Stromal cell of bone marrow (primary cell): ENCODE data around the gene GTF2B.
"Not testable (repeated sequence)": the region's sequence is repeated elsewhere in the genome, so short reads cannot be mapped to it uniquely, and the experiment has no call there.

ENCODE experiments used
- DNase-seq: peaks from one replicate; pipeline ENCODE4 v3.0.0-alpha.2; 2012; ENCODE audit warnings: low read depth

Gene GTF2B, protein sequence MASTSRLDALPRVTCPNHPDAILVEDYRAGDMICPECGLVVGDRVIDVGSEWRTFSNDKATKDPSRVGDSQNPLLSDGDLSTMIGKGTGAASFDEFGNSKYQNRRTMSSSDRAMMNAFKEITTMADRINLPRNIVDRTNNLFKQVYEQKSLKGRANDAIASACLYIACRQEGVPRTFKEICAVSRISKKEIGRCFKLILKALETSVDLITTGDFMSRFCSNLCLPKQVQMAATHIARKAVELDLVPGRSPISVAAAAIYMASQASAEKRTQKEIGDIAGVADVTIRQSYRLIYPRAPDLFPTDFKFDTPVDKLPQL

DNA sequence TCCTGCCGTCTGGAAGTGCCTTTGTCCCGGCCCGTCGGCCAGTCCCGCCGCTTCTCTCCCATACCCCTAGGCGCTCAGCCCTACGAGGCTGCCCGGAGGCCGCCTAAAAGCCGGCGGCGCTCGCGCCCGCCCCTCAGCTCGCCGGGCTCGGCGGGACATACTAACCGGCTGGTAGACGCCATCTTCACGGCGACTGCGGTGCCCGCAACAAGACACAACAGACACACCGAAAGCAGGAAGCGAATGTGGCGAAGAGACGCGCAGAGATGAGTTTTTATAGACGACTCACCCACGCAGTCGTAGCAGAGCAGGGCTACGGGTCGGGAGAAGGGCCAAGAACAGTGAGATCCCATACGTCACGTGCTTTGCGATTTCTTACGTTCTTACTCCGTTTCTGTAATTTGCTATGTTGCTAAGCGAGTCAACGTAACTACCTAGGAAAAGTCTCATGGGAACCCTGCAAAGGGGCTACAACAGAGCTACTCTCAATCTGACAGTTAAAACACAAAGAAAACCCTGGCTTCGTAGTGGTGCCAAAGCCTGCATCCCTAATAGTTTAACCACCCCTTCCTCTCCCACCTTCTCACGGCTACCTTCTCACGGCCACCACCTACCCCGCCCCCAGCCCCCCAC lies at the start of gene GTF2B:
Gene GTF2B (minus strand): TSS at position 250 of the 633 bp plus-strand sequence. CDS start 68 bp downstream, at position 182.
- peak; percentile 92 for DNase-seq

DNA sequence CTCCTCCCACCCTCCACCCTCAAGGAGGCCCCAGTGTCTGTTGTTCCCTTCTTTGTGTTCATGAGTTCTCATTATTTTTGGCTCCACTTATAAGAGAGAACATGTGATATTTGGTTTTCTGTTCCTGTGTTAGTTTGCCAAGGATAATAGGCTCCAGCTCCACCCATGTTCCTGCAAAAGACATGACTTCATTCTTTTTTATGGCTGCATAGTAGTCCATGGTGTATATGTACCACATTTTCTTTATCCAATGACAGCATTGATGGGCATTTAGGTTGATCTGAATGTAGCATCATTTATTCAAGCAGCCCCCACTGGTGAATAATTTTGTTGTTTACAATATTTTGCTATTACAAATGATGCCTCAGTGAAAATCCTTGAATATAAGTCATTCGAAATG lies 47.2 kb upstream of the GTF2B start:
- DNase-seq = not testable (repeated sequence)

DNA sequence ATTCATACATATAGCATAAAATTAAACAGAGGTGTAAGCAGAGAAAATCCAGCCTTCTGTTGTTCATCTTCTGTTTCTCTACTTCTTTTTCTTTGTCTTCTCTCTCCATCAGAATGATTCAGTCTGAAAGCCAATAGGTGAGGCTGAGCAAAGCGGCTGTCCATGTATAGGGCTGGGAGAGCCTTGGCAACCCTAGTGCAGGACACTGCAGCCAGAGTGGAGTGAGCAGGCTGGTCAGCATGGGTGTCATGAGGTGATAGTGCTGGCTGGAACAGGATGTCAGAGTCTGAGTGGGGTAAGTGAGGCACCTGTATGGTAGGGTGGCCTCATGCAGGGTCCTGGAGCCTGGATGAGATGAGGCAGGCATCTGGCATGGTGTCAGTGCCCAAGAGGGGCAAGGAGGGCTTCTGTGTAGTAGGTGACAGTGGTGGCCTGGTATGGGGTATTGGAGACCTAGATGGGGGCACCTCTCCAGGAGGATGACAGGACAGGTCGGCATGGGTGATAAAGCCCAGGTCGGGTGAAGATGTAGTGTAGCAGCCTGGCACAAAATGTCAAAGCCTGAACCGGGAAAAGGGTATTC lies 45.5 kb upstream of the GTF2B start:
- DNase-seq = no peak

DNA sequence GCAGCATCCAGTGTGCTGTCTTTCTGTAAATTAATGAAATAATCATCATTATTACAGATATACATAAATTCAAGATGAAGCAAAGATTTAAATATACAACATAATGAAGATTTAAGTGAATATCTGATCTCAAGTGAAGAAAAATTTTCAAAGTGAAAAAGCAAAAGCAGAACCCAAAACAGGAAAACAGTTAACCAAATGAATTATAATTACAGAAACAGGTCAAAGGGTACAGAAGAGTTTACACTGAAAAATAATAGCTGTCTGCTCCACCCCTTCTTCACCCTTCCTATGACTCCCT lies 44.8 kb upstream of the GTF2B start:
- no peak for DNase-seq

DNA sequence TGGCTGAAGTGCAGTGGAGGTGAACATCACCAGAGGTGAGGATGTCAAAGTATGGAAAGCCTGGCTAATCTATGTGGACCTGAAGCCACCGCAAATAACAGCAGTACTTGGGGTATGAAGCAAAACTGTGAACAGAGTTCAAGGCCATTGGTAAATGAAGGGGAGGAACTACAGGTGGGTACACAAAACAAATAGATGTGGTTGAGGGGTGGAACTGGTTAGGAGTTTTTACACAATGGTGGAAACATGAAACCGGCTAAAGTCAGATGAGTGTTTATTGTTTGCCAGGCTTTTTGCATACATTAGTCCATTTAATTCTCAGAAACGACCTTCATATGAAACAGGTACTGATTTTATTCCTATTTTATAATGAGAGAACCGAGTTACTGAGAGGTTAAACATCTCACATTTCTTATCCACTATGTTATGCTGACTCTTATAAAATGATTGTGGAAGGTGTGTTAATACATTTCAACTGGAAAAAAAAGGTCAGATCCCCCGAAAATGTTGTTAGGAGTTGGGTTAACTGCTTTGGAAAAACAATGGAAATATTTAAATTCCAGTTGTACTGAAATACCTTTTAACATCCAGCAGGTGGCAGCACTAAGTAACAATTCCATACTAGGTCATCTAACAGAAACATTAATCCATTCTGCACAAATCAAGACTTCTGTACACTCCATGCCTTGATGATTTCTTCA lies 44.3 kb upstream of the GTF2B start:
- peak; percentile 22 for DNase-seq

DNA sequence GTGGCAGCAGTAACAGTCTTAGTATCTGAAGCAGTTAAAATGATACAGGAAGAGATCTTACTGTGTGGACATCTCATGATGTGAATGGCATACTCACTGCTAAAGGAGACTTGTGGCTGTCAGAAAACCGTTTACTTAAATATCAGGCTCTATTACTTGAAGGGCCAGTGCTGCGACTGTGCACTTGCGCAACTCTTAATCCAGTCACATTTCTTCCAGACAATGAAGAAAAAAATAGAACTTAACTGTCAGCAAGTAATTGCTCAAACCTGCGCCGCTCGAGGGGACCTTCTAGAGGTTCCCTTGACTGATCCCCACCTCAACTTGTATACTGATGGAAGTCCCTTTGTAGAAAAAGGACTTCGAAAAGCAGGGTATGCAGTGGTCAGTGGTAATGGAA lies 38.8 kb upstream of the GTF2B start:
- not testable (repeated sequence) for DNase-seq

DNA sequence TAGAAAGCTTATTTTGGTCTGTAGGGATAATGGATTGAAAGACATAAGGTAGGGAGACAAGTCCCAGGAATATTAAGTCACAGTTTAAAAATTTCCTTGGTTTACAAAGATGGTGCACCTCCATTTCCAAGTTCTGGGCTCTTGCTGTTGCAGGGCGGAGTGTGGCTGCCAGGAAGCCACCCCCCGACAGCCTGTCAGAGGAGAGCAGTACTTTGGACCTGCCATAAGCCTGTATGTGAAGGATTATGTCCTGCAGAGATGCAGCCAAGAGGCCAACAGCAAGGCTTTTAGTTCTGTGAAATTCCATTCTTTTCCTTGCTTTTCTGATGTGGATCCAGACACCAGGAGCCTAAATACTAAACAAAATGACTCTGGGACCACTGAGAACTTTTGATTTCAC lies 31.9 kb upstream of the GTF2B start:
- DNase-seq = no peak

DNA sequence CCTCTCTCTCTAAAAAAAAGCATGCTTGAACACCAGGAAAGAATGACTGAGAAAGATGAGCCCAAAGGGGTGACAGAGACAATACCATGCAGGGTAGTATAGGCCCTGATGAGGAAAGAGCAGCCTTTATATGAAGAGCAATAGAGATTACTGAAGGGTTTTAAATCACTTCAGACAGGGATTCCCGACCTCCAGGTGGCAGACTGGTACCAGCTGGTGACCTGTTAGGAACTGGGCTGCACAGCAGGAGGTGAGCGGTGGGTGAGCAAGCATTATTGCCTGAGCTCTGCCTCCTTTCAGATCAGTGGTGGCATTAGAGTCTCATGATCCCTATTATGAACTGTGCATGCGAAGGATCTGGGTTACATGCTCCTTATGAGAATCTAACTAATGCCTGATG lies 30.8 kb upstream of the GTF2B start:
- DNase-seq = no peak

DNA sequence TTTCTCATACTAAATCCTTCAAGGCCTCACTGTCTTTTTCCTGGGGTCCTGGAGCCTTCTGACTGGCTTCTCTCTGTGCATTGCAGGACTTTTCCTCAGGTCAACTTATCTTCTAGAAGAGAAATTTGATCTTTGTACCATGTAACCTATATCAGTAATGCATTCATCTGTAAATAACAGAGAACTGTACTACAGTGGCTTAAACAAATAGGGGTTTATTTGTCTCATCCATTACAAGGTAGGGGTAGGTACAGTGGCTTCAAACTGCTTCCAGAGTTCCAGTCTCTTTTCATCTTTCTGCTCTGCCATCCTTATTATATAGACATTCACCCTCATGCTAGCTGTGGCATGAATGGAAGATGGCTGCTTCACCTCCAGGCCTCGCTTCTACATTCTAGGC lies 29.5 kb upstream of the GTF2B start:
- DNase-seq = no peak

DNA sequence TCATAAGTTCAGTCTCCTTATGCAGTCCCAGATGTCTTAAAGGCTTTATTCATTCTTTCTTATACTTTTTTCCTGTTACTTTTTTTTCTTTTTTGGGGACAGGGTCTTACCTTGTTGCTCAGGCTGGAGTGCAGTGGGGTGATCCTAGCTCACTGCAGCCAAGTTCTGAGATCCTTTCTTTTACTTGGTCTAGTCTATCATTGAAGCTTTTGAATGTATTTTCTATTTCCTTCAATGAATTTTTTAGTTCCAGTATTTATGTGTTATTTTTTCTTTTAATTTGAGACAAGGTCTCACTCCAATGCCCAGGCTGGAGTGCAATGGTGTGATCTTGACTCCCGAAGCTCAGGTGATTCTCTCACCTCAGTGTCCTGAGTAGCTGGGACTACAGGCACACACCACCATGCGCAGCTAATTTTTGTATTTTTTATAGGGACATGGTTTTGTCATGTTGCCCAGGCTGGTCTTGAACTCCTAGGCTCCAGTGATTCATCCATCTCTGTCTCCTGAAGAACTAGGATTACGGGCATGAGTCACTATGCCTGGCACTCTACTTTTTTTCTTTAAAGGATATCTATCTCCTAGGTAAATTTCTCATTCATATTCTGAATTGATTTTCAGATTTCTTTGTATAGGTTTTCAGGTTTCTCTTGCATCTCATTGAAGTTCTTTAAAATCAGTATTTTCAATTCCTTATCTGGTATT lies 26.1 kb upstream of the GTF2B start:
- DNase-seq = no peak

DNA sequence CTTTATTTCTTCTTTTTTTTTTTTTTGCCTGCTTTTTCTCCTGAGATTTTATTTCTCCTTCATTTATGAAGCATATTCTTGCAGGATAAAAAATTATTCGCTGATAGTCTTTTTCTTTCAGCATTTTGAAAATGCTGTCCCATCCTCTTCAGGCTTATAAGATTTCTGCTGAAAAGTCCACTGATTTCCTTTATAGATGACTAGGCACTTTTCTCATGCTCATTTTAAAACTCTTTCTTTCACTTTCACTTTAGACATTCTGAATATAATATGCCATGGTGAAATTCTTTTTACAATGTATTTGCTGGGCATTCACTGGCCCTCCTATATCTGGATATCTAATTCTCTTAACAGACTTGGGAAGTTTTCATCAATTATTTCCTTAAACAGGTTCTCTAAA lies 25.5 kb upstream of the GTF2B start:
- no peak for DNase-seq

DNA sequence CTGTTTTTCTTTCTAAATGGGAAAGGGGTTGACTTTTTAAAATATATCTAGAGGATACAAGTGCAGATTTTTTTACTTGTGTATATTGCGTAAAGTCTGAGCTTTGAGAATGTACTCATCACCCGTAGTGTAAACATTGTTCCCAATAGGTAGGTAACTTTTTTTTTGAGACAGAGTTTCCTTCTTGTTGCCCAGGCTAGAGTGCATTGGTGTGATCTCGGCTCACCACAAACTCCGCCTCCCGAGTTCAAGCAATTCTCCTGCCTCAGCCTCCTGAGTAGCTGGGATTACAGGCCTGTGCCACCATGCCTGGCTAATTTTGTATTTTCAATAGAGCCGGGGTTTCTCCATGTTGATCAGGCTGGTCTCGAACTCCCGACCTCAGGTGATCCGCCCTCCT lies 20.4 kb upstream of the GTF2B start:
- not testable (repeated sequence) for DNase-seq

DNA sequence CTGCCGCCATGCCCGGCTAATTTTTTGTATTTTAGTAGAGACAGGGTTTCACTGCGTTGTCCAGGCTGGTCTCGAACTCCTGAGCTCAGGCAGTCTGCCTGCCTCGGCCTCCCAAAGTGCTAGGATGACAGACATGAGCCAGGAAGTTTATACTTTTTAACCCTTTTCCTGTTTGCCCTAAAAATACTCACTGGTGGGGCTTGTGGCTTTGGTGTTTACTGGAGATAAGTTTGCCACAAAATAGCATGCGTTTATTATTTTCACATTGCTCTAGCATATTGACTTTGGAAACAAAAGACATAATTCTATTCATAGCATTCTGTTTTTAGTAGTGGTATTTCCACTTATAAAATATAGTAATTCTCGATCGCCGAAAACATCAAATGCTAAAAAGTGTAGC lies 19.8 kb upstream of the GTF2B start:
- no peak for DNase-seq

DNA sequence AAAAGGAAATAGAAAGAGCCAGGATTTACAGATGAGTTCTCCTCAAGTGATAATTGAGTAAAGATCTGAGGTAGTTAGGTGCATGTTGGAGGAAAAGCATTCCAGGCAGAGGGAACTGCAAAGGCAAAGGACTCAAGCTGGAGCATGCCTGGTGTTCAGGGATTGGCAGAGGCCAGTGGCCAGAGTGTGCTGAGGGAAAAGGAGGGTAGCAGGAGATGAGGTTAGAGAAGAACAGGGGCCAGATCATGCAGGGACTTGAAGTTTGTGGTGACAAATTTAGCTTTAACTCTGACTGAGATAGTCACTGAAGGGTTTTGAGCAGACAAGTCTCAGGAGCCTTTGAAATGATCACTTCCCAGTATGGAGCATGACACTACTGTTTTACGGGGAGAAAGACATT lies 19.0 kb upstream of the GTF2B start:
- DNase-seq = no peak

DNA sequence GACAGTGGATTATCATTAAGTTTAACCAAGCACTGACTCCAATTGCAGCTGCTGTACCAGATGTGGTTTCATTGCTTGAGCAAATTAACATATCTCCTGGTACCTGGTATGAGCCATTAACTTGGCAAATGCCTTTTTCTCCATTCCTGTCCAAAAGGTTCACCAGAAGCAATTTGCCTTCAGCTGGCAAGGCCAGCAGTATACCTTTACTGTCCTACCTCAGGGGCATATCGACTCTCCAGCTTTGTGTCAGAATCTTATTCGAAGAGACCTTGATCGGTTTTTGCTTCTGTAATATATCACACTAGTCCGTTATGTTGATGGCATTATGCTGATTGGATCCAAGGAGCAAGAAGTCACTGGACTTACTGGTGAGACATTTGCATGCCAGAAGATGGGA lies 9.5 kb upstream of the GTF2B start:
- DNase-seq = no peak

DNA sequence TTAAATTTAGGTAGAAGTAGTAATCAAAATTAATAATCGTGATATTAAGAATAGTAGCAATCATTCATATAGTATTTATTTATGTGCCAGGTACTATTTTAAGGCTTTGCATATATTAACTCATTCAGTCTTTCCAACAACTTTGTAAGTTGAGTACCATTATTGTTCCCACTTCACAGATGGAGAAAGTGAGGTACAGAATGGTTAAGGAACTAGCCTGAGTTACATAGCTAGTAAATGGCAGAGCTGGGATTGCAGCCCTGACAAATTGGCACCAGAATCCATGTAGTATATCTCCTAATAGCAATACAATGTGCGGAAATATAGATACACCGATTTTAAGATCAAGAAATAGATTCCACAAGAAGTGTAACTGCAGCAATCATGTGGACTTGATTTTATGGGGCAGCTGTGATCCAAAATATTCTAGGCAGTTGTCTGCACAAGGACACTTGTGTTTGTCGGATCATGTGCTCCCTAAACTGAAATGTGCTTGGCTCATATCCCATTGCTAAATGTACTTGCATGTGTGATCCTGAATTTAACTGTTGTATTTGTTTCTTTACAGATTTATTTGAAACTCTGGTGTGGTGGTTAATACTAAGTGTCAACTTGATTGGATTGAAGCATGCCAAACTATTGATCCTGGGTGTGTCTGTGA lies 5.8 kb upstream of the GTF2B start:
- no peak for DNase-seq

DNA sequence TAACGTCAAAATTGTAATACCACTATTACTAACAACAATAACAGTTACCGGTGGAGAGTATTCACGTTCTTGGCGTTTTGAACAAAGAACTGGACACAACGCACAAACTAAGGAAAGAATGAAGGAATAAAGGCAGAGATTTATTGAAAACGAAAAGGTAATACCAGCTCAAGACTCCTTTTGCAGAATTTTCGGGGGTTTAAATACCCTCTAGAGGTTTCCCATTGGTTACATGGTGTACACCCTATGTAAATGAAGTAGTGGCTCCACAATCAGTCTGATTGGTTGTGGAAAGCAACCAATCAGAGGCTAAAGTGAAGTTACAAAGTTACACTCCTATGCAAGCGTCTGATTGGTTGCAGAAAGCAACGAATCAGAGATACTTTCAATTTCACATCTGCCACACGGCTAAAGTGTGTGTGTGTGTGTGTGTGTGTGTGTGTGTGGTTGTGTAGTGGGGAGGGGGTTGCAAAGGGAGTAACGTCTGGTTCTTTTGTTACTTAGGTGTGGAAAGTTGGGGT lies 1.1 kb upstream of the GTF2B start:
- peak; percentile 57 for DNase-seq

DNA sequence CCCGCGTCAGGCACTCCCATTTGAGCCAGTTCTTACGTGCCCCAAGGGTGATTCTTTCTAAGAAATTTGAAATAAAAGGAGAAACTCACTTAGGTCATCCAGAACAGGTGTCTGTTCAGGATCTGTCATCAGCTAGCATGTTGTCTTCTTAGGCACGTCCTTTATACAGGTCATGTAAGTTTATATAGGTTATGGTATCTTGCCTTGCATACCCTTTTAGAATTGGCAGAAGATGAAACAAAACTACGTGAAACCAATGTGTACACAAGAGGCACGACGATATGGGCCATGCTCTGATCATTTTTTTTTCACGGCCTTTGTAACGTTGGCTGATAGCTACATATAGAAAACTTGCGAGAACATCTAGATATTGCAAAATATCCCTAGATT lies 579 bp upstream of the GTF2B start:
- DNase-seq = no peak

DNA sequence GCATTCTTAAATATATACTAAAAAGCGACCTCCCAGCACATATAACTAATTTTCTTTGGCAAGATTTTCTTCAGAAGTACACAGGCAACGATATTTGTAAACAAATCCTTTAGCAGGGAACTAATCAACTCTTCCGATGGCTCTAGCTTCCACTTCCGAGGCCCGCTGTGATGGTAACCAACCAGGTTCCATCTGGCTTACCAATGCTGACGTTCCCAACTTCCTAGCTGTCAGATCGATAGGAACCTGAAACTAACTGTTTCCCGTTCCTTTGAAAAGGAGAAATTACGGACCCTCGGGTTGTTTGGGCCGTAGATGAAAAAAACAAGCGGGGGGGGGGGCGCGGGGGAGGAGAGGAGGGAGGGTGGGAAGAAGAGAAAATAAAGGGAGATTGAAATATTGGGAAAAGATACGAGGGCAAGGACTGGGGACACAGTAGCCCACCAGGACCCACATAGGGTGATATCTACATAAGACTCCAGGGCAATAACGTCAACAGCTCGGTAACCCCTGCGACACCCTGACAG lies 513 bp downstream of the GTF2B start:
- peak; percentile 6 for DNase-seq

DNA sequence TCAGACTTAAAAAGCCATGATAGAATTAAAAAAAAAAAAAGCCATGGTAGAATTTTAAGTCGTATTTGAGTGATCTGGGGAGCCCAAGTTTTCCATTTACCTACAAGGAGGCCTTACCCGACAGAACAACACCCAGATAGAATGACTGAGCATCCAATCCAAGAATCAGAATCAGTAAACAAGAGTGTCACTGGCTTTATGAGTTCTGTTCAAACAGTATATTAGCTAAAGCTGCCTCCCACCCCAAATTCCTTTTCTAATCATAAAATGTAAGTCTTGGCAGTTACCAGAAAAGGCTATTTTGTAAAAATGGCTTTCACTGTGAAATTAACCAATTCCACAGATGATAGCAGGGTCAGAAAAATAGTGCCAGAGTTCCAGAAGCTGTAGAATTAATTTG lies 1.2 kb downstream of the GTF2B start:
- no peak for DNase-seq

DNA sequence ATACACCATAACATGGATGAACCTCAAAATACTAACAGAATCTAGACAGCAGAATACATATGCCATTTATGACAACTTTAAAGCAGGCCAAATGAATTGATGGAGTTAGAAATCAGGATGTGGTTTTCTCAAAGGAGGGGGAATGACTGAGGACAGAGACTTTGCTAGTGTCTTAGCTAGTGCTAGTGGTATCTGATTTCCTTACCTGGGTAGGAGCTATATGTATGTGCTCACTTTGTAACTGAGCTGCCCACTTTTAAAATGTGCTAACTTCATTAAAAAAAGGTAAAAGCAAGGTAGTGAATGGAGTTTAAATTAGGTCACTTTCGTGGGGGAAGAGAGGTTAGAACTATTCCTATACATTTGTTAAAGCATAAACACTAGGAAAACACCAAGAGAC lies 2.6 kb downstream of the GTF2B start:
- DNase-seq = no peak

DNA sequence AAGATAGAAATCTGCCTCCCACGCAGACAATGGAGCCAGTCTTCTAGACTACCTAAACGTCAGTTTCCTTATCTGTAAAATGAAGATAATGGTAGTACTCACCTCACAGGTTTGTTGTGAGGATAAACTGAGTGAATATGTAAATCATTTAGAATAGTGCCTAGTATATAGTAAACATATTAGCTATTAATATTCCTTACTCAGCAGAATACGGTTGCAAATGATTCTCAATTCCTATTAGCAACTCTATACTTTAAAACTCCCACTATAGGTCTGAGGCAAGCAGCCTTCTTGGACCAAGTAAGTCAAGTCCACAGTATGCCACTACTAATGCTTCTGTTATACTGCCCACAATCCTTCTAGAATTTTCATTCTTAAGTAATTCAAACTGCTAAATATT lies 5.4 kb downstream of the GTF2B start:
- DNase-seq = no peak
